HG02870 (cell line): ENCODE results near the gene SPATA13.

Experiments used
- ATAC-seq: cut with Tn5 transposase; IDR thresholded peaks from one replicate; pipeline ENCODE4 v1.9.1; 2021; ENCODE audit warnings: mild to moderate bottlenecking, moderate library complexity; ENCODE audit not compliant: unreplicated experiment

Gene SPATA13

GRCh38 chr13:24166561-24166960 lies 6.0 kb downstream of the SPATA13 start:
- no peak for ATAC-seq

GRCh38 chr13:24167666-24168391 lies 7.3 kb downstream of the SPATA13 start:
- ATAC-seq, result no peak

GRCh38 chr13:24168392-24168750 lies 7.9 kb downstream of the SPATA13 start:
- ATAC-seq, result no peak

- no peak for ATAC-seq
These were observed 8.5 kb downstream of the SPATA13 start for GRCh38 chr13:24168979-24169378.

GRCh38 chr13:24172071-24172470 lies 11.6 kb downstream of the SPATA13 start:
- ATAC-seq, result no peak

GRCh38 chr13:24173795-24174194 lies 13.3 kb downstream of the SPATA13 start:
- ATAC-seq, result no peak

GRCh38 chr13:24175847-24176246 lies 15.3 kb downstream of the SPATA13 start:
- no peak for ATAC-seq

GRCh38 chr13:24176351-24177101 lies 16.0 kb downstream of the SPATA13 start:
- no peak for ATAC-seq

GRCh38 chr13:24178847-24179485 lies 18.4 kb downstream of the SPATA13 start:
- no peak for ATAC-seq

GRCh38 chr13:24179486-24179850 lies 18.9 kb downstream of the SPATA13 start:
- ATAC-seq, result no peak

GRCh38 chr13:24180750-24181377 lies 20.3 kb downstream of the SPATA13 start:
- ATAC-seq, result no peak

GRCh38 chr13:24181991-24182702 lies 21.6 kb downstream of the SPATA13 start:
- ATAC-seq, result no peak

- ATAC-seq, result no peak
These were observed 22.2 kb downstream of the SPATA13 start for GRCh38 chr13:24182703-24183081.

GRCh38 chr13:24183741-24184182 lies 23.2 kb downstream of the SPATA13 start:
- no peak for ATAC-seq

GRCh38 chr13:24184265-24184841 lies 23.8 kb downstream of the SPATA13 start:
- ATAC-seq, result no peak

- ATAC-seq, result no peak
These were observed 24.4 kb downstream of the SPATA13 start for GRCh38 chr13:24184882-24185281.

GRCh38 chr13:24185591-24186232 lies 25.2 kb downstream of the SPATA13 start:
- no peak for ATAC-seq

- ATAC-seq, result no peak
These were observed 26.7 kb downstream of the SPATA13 start for GRCh38 chr13:24187185-24187584.

GRCh38 chr13:24192057-24192810 lies 31.7 kb downstream of the SPATA13 start:
- no peak for ATAC-seq
